GM13977 (cell line): ENCODE measurements around the gene TMA7B.

Experiments used
- DNase-seq: peaks from one replicate; pipeline ENCODE4 v3.0.0; 2012; ENCODE audit warnings: low spot score
- CTCF ChIP-seq: IDR thresholded peaks from 2 replicates; pipeline ENCODE4 v1.5.1; 2012; ENCODE audit warnings: mild to moderate bottlenecking, control low read depth; ENCODE audit not compliant: insufficient read depth; ENCODE audit errors: extremely low read depth, missing control alignments
- in situ Hi-C: fragments of 300-500 bp; cut with MboI; formaldehyde crosslinking; loops from one replicate; pipeline ENCODE4 v1.12.0; 2022; ENCODE audit warnings: low sequenced_read_pairs, low pct_unique_long_range_greater_than_20kb, mixed read lengths, inconsistent platforms; ENCODE audit not compliant: unreplicated experiment

TMA7B gene

GRCh38 chr22:39997421-39997820 is 37.2 kb downstream of the TMA7B start:
- DNase-seq: no peak
- TF ChIP-seq CTCF: no peak
- in situ Hi-C loops: no loop called here

- DNase-seq: no peak
- no peak for TF ChIP-seq CTCF
- in situ Hi-C loops: no loop called here
Measured at GRCh38 chr22:39997939-39998726, 37.9 kb downstream of the TMA7B start.

- no peak for TF ChIP-seq CTCF
- DNase-seq: no peak
- in situ Hi-C loops: no loop called here
Measured at GRCh38 chr22:39999144-39999757, 39.1 kb downstream of the TMA7B start.

- in situ Hi-C loops: no loop called here
- TF ChIP-seq CTCF: no peak
- DNase-seq: no peak
Measured at GRCh38 chr22:40000171-40000570, 40.0 kb downstream of the TMA7B start.

- TF ChIP-seq CTCF: no peak
- in situ Hi-C loops: no loop called here
Measured at GRCh38 chr22:40001106-40001505, 40.9 kb downstream of the TMA7B start.

GRCh38 chr22:40001800-40002577 is 41.8 kb downstream of the TMA7B start:
- in situ Hi-C loops: no loop called here
- no peak for TF ChIP-seq CTCF
- DNase-seq: no peak

More at GRCh38 chr22:40001106-40001505, 40.9 kb downstream of the TMA7B start:
- no peak for DNase-seq
